ENCODE measurements around the gene BTN3A1.

Gene BTN3A1

GRCh38 chr6:26421259-26422144, 19.4 kb downstream of the BTN3A1 start:
- no peak for TF ChIP-seq CTCF (IDR thresholded peaks at IDR 0.05; ENCODE audit: low read depth, low read length)

GRCh38 chr6:26422329-26422728, 20.3 kb downstream of the BTN3A1 start:
- no peak for DNase-seq (ENCODE audit: extremely low read depth, low read depth)
- TF ChIP-seq CTCF (IDR thresholded peaks at IDR 0.05; ENCODE audit: low read depth, low read length): no peak

More at GRCh38 chr6:26421259-26422144, 19.4 kb downstream of the BTN3A1 start:
- peak; percentile 71 for DNase-seq (ENCODE audit: extremely low read depth, low read depth)

GRCh38 chr6:26426691-26427450, 24.8 kb downstream of the BTN3A1 start:
- no peak for TF ChIP-seq CTCF (IDR thresholded peaks at IDR 0.05; ENCODE audit: low read depth, low read length)
- no peak for DNase-seq (ENCODE audit: extremely low read depth, low read depth)

GRCh38 chr6:26427451-26427809, 25.4 kb downstream of the BTN3A1 start:
- TF ChIP-seq CTCF (IDR thresholded peaks at IDR 0.05; ENCODE audit: low read depth, low read length): no peak
- no peak for DNase-seq (ENCODE audit: extremely low read depth, low read depth)

GRCh38 chr6:26428206-26428605, 26.1 kb downstream of the BTN3A1 start:
- no peak for DNase-seq (ENCODE audit: extremely low read depth, low read depth)

GRCh38 chr6:26430787-26431186, 28.7 kb downstream of the BTN3A1 start:
- no peak for DNase-seq (ENCODE audit: extremely low read depth, low read depth)
- no peak for TF ChIP-seq CTCF (IDR thresholded peaks at IDR 0.05; ENCODE audit: low read depth, low read length)

More at GRCh38 chr6:26428206-26428605, 26.1 kb downstream of the BTN3A1 start:
- TF ChIP-seq CTCF (IDR thresholded peaks at IDR 0.05; ENCODE audit: low read depth, low read length): no peak
